Adipose tissue (tissue), 3 donors: ENCODE data around the gene USP48. TPM values are rescaled to one million over a fixed set of nuclear protein-coding genes. Genes with fewer than 3 reads are reported as not detected.
"Not testable (repeated sequence)": the region's sequence is repeated elsewhere in the genome, so short reads cannot be mapped to it uniquely, and the experiment has no call there.

Experiments
- H3K27ac ChIP-seq: one replicate; pipeline ENCODE4 v1.5.1; 2013; ENCODE audit warnings: low read depth, low read length
- WGBS, 3 donors: extraction: QIAGEN DNeasy Blood & Tissue Kit; methylation state at CpG; one replicate each; pipeline ENCODE4 v1.1.7; 2013; 5-methylcytosine and 5-hydroxymethylcytosine counted together
- polyA plus RNA-seq, 3 donors: library from polyadenylated mRNA; stranded (reverse); fragments of 200-250 nt; gene quantifications; one replicate each; pipeline ENCODE4 v1.2.3, GENCODE V29; 2013
- donor health status: healthy with polysubstance abuse.
- donor health status: Bipolar disorder and iron deficiency.
- donor health status: healthy.

Gene USP48
- polyA plus RNA-seq, 3 donors: 13.0 to 20.5 (median 14.8) TPM

GRCh38 chr1:21681426-21681825 lies 101.5 kb downstream of the USP48 start:
- no peak overlapping the region for H3K27ac ChIP-seq
- 86 to 90% (median 86%) methylated on average over 8 to 9 of the region's 9 CpGs for WGBS, 3 donors

- no peak overlapping the region for H3K27ac ChIP-seq
- 62 to 76% (median 70%) methylated on average over 3 of the region's 3 CpGs for WGBS, 3 donors
Measured at GRCh38 chr1:21680918-21681317, 102.0 kb downstream of the USP48 start.

- no peak overlapping the region for H3K27ac ChIP-seq
- WGBS, 3 donors: 91 to 97% (median 93%) methylated on average over 1 of the region's 1 CpG
Measured at GRCh38 chr1:21680381-21680780, 102.6 kb downstream of the USP48 start.

- WGBS, 3 donors: 88 to 96% (median 92%) methylated on average over 6 of the region's 6 CpGs
- no peak overlapping the region for H3K27ac ChIP-seq
Measured at GRCh38 chr1:21677168-21677567, 105.8 kb downstream of the USP48 start.

- WGBS, 3 donors: 82 to 87% (median 85%) methylated on average over 10 of the region's 10 CpGs
- H3K27ac ChIP-seq: no peak overlapping the region
Measured at GRCh38 chr1:21674957-21675356, 108.0 kb downstream of the USP48 start.

- 90 to 93% (median 90%) methylated on average over 7 of the region's 7 CpGs for WGBS, 3 donors
- not testable (repeated sequence) for H3K27ac ChIP-seq
Measured at GRCh38 chr1:21673853-21674252, 109.1 kb downstream of the USP48 start.

GRCh38 chr1:21673277-21673780 lies 109.6 kb downstream of the USP48 start:
- H3K27ac ChIP-seq: no peak overlapping the region
- WGBS, 3 donors: 4 to 43% (median 9%) methylated on average over 9 of the region's 9 CpGs

GRCh38 chr1:21672478-21673276 lies 110.3 kb downstream of the USP48 start:
- 73 to 83% (median 77%) methylated on average over 10 of the region's 10 CpGs for WGBS, 3 donors
- H3K27ac ChIP-seq: no peak overlapping the region

- 39 to 50% (median 48%) methylated on average over 6 of the region's 6 CpGs for WGBS, 3 donors
- no peak overlapping the region for H3K27ac ChIP-seq
Measured at GRCh38 chr1:21671915-21672314, 111.0 kb downstream of the USP48 start.

GRCh38 chr1:21670956-21671902 lies 111.7 kb downstream of the USP48 start:
- WGBS, 3 donors: 67 to 82% (median 68%) methylated on average over 11 of the region's 11 CpGs
- H3K27ac ChIP-seq: no peak overlapping the region

- no peak overlapping the region for H3K27ac ChIP-seq
- 48 to 53% (median 51%) methylated on average over 16 of the region's 16 CpGs for WGBS, 3 donors
Measured at GRCh38 chr1:21670059-21670881, 112.7 kb downstream of the USP48 start.

- 1% methylated on average over 52 to 64 of the region's 64 CpGs for WGBS, 3 donors
- H3K27ac ChIP-seq: no peak within 1 kb of the TSS
Measured at GRCh38 chr1:21669258-21670058, 113.5 kb downstream of the USP48 start, which contains the start of gene RAP1GAP. Gene RAP1GAP, minus strand, starts transcription at chr1:21669357. Its CDS starts 49,325 bp downstream, at chr1:21620032.

- H3K27ac ChIP-seq: no peak overlapping the region
- WGBS, 3 donors: 0 to 2% (median 1%) methylated on average over 11 to 25 of the region's 25 CpGs
Measured at GRCh38 chr1:21668951-21669257, 114.0 kb downstream of the USP48 start.

GRCh38 chr1:21668232-21668950 lies 114.6 kb downstream of the USP48 start:
- H3K27ac ChIP-seq: no peak overlapping the region
- WGBS, 3 donors: 6 to 10% (median 6%) methylated on average over 27 to 33 of the region's 33 CpGs

GRCh38 chr1:21667348-21668231 lies 115.4 kb downstream of the USP48 start:
- H3K27ac ChIP-seq: no peak overlapping the region
- WGBS, 3 donors: 65 to 87% (median 84%) methylated on average over 11 of the region's 11 CpGs
